K562 (cell line): ENCODE measurements around the gene AKNAD1. TPM values are rescaled to one million over a fixed set of nuclear protein-coding genes. Genes with fewer than 3 reads are reported as not detected.

Source experiments
- ATAC-seq: fragments of 200-7000 bp; cut with Tn5 transposase; 3 replicates; pipeline ENCODE4 v1.9.1; 2020; ENCODE audit warnings: moderate library complexity
- BruUV-seq: library from RNA; stranded (reverse); fragments of 400-500 nt; replicated peaks from 2 replicates; lab custom pipeline; 2021; lab: Mats Ljungman, UMichigan
- CTCF ChIA-PET: fragments of 300-600 bp; formaldehyde crosslinking; extraction: SDS; loops from one replicate; lab custom pipeline; 2021; ENCODE audit warnings: low intra/inter-chr PET ratio; lab: Yijun Ruan, JAX
- POLR2A ChIA-PET: fragments of 300-600, 350-650 bp; sonication (Branson Sonifier 250); formaldehyde crosslinking; extraction: SDS; loops from one replicate; lab custom pipeline; 2021; ENCODE audit warnings: antibody characterized with exemption, inconsistent platforms; lab: Yijun Ruan, JAX
- DNase-seq, 4 experiments: peaks; one replicate each; pipeline versions ENCODE4 v3.0.0 to v3.0.0-alpha.2; 2011 to 2018; ENCODE audit warnings: low spot score in 3 of 4, mixed read lengths in 3 of 4; ENCODE audit errors: extremely low read depth in 1 of 4
- FAIRE-seq: peaks from 2 replicates; lab custom pipeline; 2011; peaks lifted over from hg19 to GRCh38; lab: Jason Lieb, UNC
- H2AFZ ChIP-seq: 2 replicates; pipeline ENCODE4 v1.6.0; 2011; ENCODE audit warnings: low read depth, low read length, control low read depth, inconsistent platforms
- H3K27ac ChIP-seq: fragments of 200-600 bp; 3 replicates; pipeline ENCODE4 v1.8.0; 2011; ENCODE audit warnings: low read depth, mild to moderate bottlenecking, control low read depth, inconsistent platforms, low read length, moderate library complexity, mixed read lengths; ENCODE audit errors: extremely low read depth
- H3K27me3 ChIP-seq, 2 experiments: fragments of 300-600 bp in 1 of 2; 2 replicates in 1 of 2; 3 replicates in 1 of 2; pipeline versions ENCODE4 v1.6.0 to v1.8.0; 2011; ENCODE audit warnings: inconsistent platforms in 2 of 2, low read length in 2 of 2, mild to moderate bottlenecking in 1 of 2, mixed read lengths in 1 of 2, moderate library complexity in 1 of 2; ENCODE audit not compliant: control insufficient read depth in 2 of 2, insufficient read depth in 2 of 2
- H3K36me3 ChIP-seq: fragments of 300-600 bp; 3 replicates; pipeline ENCODE4 v1.8.0; 2011; ENCODE audit warnings: mild to moderate bottlenecking, low read length, inconsistent platforms; ENCODE audit not compliant: control insufficient read depth, insufficient read depth
- H3K4me1 ChIP-seq, 2 experiments: fragments of 200-600 bp in 1 of 2; replicated peaks in 1 of 2; 2 replicates in 1 of 2; 3 replicates in 1 of 2; pipeline versions ENCODE4 v1.5.1 to v1.8.0; 2011; ENCODE audit warnings: inconsistent platforms in 2 of 2, low read length in 2 of 2, mild to moderate bottlenecking in 1 of 2, mixed read lengths in 1 of 2, moderate library complexity in 1 of 2; ENCODE audit not compliant: control insufficient read depth in 2 of 2, insufficient read depth in 2 of 2
- H3K4me2 ChIP-seq: 2 replicates; pipeline ENCODE4 v1.6.1; 2011; ENCODE audit warnings: low read length, control low read depth, inconsistent platforms, mixed read lengths; ENCODE audit not compliant: insufficient read depth
- H3K4me3 ChIP-seq: fragments of 200-600 bp; sonication (generic), shearing (Covaris generic); 2 replicates; pipeline ENCODE4 v1.5.1; 2016; ENCODE audit warnings: control low read depth, inconsistent platforms
- H3K79me2 ChIP-seq: fragments of 200-600 bp; 3 replicates; pipeline ENCODE4 v1.8.0; 2011; ENCODE audit warnings: low read length, inconsistent platforms; ENCODE audit not compliant: control insufficient read depth, insufficient read depth
- H3K9ac ChIP-seq, 2 experiments: 2 replicates each; pipeline versions ENCODE4 v1.6.0 to v1.6.1; 2011; ENCODE audit warnings: low read depth in 2 of 2, low read length in 2 of 2, control low read depth in 1 of 2, inconsistent platforms in 1 of 2, mild to moderate bottlenecking in 1 of 2, mixed read lengths in 1 of 2; ENCODE audit not compliant: insufficient read depth in 1 of 2
- H3K9me1 ChIP-seq: one replicate; pipeline ENCODE4 v1.6.0; 2011; ENCODE audit warnings: inconsistent platforms, mild to moderate bottlenecking, low read length, moderate library complexity; ENCODE audit not compliant: control insufficient read depth, insufficient read depth
- H3K9me3 ChIP-seq: replicated peaks from 2 replicates; pipeline ENCODE4 v1.5.1; 2011; ENCODE audit warnings: low read depth, low read length, inconsistent platforms; ENCODE audit not compliant: control insufficient read depth, insufficient read depth
- H4K20me1 ChIP-seq: replicated peaks from 2 replicates; pipeline ENCODE4 v1.6.1; 2011; ENCODE audit warnings: low read length, inconsistent platforms, mixed read lengths; ENCODE audit not compliant: control insufficient read depth, insufficient read depth
- L3MBTL2 ChIP-seq: fragments of 450-650 bp; IDR thresholded peaks from 2 replicates; pipeline ENCODE4 v1.6.1; 2016; ENCODE audit warnings: mild to moderate bottlenecking, moderate library complexity
- MLLT1 ChIP-seq, 2 experiments: fragments of 450-650 bp; IDR thresholded peaks; 2 replicates each; pipeline ENCODE4 v1.6.1; 2016
- SPI1 ChIP-seq: IDR thresholded peaks from 2 replicates; pipeline ENCODE4 v1.6.1; 2011; ENCODE audit warnings: low read depth, low read length, control low read depth, borderline replicate concordance
- ZBTB5 ChIP-seq: fragments of 450-650 bp; IDR thresholded peaks from 2 replicates; pipeline ENCODE4 v1.6.1; 2017; ENCODE audit warnings: antibody characterized with exemption
- ZFP91 ChIP-seq: sonication (generic); formaldehyde crosslinking; IDR thresholded peaks from 2 replicates; pipeline ENCODE4 v1.8.0; 2022; ENCODE audit warnings: mild to moderate bottlenecking, missing genetic modification reagents
- WGBS: fragments of 100-300 bp; shearing (Covaris generic); methylation state at CpG from one replicate; pipeline ENCODE4 v1.1.6; 2016; ENCODE audit warnings: low coverage, mixed read lengths; ENCODE audit not compliant: insufficient coverage; ENCODE audit errors: missing lambda C conversion rate; 5-methylcytosine and 5-hydroxymethylcytosine counted together
- in situ Hi-C: fragments of 300-500 bp; cut with MboI; formaldehyde crosslinking; loops from 4 replicates; pipeline ENCODE4 v1.15.0; 2018; ENCODE audit warnings: inconsistent platforms, mixed read lengths
- intact Hi-C: fragments of 100-400 bp; cut with micrococcal nuclease; formaldehyde crosslinking; loops from 2 replicates; pipeline ENCODE4 v1.14.2; 2022
- polyA plus RNA-seq, 8 experiments: library from polyadenylated mRNA; depleted of rRNA in 4 of 8; stranded (reverse) in 5 of 8; unstranded in 3 of 8; fragments of >200 nt; fragmentation: Nextera tagmentation in 2 of 8; fragmentation: Illumina TruSeq in 1 of 8; extraction: Ambion mirVana in 2 of 8; extraction: Trizol in 1 of 8; gene quantifications; 2 replicates each; pipeline versions ENCODE4 v1.2.1 to v1.2.3, GENCODE V29; 2011 to 2014; ENCODE audit warnings: inconsistent platforms in 1 of 8, missing spikeins in 1 of 8
- total RNA-seq, 7 experiments: library from RNA; depleted of rRNA in 6 of 7; stranded (reverse); fragments of >200 nt in 6 of 7; fragmentation: Illumina TruSeq in 2 of 7; extraction: Trizol in 2 of 7; gene quantifications; 2 replicates each; pipeline versions ENCODE4 v1.2.1 to v1.2.3, GENCODE V29; 2011 to 2021; ENCODE audit warnings: low replicate concordance in 1 of 7

The AKNAD1 gene
- total and polyA plus RNA-seq, 9 of the 15 experiments (the other 6 are each of a cell fraction or from before 2014, with no cell fraction given) = 0.13 to 0.30 TPM; not detected in 7

- TF ChIP-seq ZBTB5 = no peak
- TF ChIP-seq, all 486 proteins: peak for 0
These were observed 1.5 kb upstream of the AKNAD1 start (continued) for GRCh38 chr1:108858230-108858950.

GRCh38 chr1:108854221-108855019, 2.5 kb downstream of the AKNAD1 start:
- CTCF ChIA-PET = no interaction called here
- in situ Hi-C loops = no loop called here
- POLR2A ChIA-PET = no interaction called here

More at GRCh38 chr1:108854221-108855019, 2.5 kb downstream of the AKNAD1 start:
- H3K27me3 ChIP-seq = peaks cover 11 to 16% of the 10 kb centered on the region in 2 experiments; a peak in 3 of 5 replicates
- no peak for ATAC-seq
- H2AFZ ChIP-seq = no peak overlapping the region
- FAIRE-seq = no peak
- H3K27ac ChIP-seq = no peak overlapping the region
- H3K9me1 ChIP-seq = no peaks in the 10 kb centered on the region
- H3K79me2 ChIP-seq = no peaks in the 10 kb centered on the region
- no peaks in the 10 kb centered on the region for H3K36me3 ChIP-seq
- no peaks in the 10 kb centered on the region for H3K4me1 ChIP-seq
- intact Hi-C loops = no loop called here
- DNase-seq = no peak
- no peaks in the 10 kb centered on the region for H4K20me1 ChIP-seq
- 0% methylated on average over 3 of the region's 3 CpGs for WGBS
- no peak overlapping the region for H3K4me3 ChIP-seq
- no peak overlapping the region for H3K9ac ChIP-seq
- no TSS peak for BruUV-seq
- TF ChIP-seq SPI1 (peak; percentile 27; the same call in 1 of the 2 replicates), ZFP91 (CRISPR knock-in tag) (no peak), L3MBTL2 (no peak), MLLT1 (IDR thresholded peaks at IDR 0.05) (no peak)
- TF ChIP-seq, all 486 proteins: peak for 1
- no peaks in the 10 kb centered on the region for H3K9me3 ChIP-seq
- H3K4me2 ChIP-seq = no peak overlapping the region
